ENCODE results near the gene MCU. TPM values are rescaled to one million over a fixed set of nuclear protein-coding genes. Genes with fewer than 3 reads are reported as not detected.

Gene MCU
- total RNA-seq, 2 experiments from 2014 or later, result 17.7 to 19.3 TPM

DNA sequence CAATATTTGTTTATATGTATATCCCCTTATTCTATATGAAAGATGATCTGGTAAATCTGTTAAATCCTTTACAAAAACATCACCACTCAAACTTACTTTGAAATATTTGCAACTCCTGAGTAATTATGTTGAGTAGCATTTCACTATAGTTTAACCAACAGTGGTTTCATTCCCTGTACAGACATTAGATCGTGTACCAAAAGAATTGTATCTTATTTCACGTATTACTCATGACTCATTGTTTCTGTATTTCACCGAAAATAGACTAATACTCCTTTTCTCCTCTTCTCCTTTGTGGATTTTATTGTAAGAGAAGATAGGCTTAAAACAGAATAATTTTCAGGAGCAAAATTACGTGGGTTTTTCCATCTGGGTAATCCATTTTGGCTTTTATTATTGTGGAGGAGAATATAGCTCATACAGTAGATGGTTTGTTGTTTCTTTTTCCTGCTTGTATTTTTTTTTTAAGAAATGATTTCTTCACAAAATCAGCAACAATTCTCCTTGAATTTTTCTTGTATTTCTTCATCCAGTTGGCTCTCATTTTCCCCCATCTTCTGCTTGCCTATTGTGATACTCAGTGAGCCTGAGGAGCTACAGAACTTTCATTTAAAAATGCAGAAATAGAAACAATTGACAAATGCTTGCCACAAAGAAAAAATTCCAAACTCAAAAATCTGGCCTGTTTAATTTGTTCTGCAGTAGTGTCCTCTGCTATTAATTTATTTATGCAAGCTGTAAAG, 111.0 kb downstream of the MCU start:
- ChIA-PET POLR2A (no interaction called here), CTCF (no interaction called here)
- Mint-ChIP-seq H3K27me3 (no peaks in the 10 kb centered on the region), H3K4me3 (no peak overlapping the region), H3K36me3 (peaks cover 3% of the 10 kb centered on the region), H3K9me3 (no peaks in the 10 kb centered on the region), H3K27ac (no peak overlapping the region), H3K4me1 (ENCODE audit: low read depth) (peaks cover 21% of the 10 kb centered on the region)
- no peak for DNase-seq
- intact Hi-C loops (cut with micrococcal nuclease), result loop anchor here (10.0 kb wide), 1 partner anchor 108 kb away; the partner anchor contains the start of gene MCU

DNA sequence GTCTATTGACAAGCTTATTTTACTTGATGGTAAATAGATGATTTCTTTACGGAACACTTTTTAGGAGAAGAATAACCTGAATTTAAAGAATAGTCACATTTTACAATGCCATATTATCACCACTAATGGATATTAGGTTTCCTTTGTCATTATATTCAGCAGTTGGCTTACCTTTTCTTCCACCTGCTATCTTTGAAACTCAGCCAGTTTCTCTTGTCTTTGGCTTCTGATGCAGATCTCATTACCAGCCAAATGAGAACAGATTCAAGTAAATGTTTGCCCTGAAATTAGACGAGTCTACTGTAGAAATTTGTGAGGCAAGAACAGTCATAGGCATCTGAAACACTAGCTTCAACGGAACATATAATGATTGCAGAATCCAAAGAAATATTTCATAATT, 116.1 kb downstream of the MCU start:
- intact Hi-C loops (cut with micrococcal nuclease), result loop anchor here (10.0 kb wide), 1 partner anchor 113 kb away; the partner anchor contains the start of gene MCU
- Mint-ChIP-seq H3K27me3 (no peaks in the 10 kb centered on the region), H3K4me1 (ENCODE audit: low read depth) (peaks cover under 1% of the 10 kb centered on the region), H3K4me3 (no peak overlapping the region), H3K9me3 (no peaks in the 10 kb centered on the region), H3K36me3 (peaks cover 3% of the 10 kb centered on the region), H3K27ac (no peak overlapping the region)
- ChIA-PET POLR2A (no interaction called here), CTCF (no interaction called here)
- DNase-seq, result no peak

DNA sequence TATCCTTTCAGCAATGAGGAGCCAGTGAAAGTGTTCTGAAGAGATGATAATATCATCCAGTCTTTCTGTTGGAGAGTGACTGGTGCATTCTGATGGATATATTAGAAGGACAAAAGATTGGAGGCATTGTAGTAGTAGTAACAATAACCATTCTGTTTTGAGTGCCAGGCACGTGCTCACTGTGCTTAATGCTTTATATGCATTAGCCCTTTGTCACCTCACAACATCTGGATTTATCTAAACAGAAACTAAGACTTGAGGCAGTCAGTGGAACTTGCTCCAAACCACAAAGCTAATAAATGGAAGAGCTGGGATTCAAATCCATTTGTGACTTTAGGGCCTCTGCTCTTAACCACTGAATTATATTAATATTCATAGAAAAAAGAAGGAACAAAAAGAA, 117.1 kb downstream of the MCU start:
- intact Hi-C loops (cut with micrococcal nuclease), result loop anchor here (10.0 kb wide), 1 partner anchor 114 kb away; the partner anchor contains the start of gene MCU
- no peak for DNase-seq
- no peaks in the 10 kb centered on the region for H3K27me3 Mint-ChIP-seq
- no peaks in the 10 kb centered on the region for H3K4me1 Mint-ChIP-seq (ENCODE audit: low read depth)
- H3K9me3 Mint-ChIP-seq, result no peaks in the 10 kb centered on the region
- CTCF ChIA-PET, result interaction anchor here (0.6 kb wide), 1 partner anchor 138 kb away, joined by 3 read pairs; no protein-coding TSS in a partner anchor
- H3K36me3 Mint-ChIP-seq, result peaks cover 3% of the 10 kb centered on the region
- H3K27ac Mint-ChIP-seq, result no peak overlapping the region
- POLR2A ChIA-PET, result no interaction called here
- no peak overlapping the region for H3K4me3 Mint-ChIP-seq

DNA sequence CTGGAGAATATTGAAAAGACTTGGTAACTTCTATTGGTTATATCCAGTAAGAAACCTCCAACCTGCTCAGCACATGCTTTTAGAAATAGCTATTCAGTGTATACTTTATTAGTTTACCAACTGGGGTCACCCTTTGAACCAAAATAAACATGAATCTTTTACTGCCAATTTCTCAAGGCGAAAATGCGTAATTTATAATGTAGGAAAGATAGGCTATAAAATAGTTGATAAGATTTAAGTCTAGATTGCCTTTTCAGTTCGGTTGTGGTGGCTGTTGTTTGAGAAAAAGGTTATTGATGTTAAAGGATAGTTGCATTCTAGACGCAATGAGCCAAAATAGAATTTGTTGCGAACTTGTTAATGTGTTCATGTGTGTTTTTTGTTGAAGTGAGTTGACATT, 119.0 kb downstream of the MCU start:
- Mint-ChIP-seq H3K36me3 (no peaks in the 10 kb centered on the region), H3K4me3 (no peak overlapping the region), H3K27me3 (no peaks in the 10 kb centered on the region), H3K9me3 (no peaks in the 10 kb centered on the region), H3K27ac (no peak overlapping the region), H3K4me1 (ENCODE audit: low read depth) (no peaks in the 10 kb centered on the region)
- POLR2A ChIA-PET, result no interaction called here
- CTCF ChIA-PET, result no interaction called here
- intact Hi-C loops (cut with micrococcal nuclease), result no loop called here
- no peak for DNase-seq

DNA sequence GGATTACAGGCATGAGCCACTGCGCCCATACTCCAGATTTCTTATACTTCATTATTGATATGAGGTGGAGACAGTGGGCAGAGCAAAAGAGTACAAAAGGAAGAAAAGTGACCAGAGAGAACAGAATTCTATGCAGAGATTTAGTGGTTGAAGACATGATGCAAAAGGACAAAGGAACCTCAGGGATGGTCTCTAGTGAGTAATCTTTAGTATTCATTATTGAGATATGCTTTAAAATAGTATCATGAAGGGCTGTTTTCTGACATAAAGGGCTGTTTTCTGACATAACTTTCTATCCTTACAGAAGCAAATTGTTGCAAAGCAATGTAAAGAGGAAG, 120.4 kb downstream of the MCU start:
- intact Hi-C loops (cut with micrococcal nuclease), result no loop called here
- Mint-ChIP-seq H3K27ac (no peak overlapping the region), H3K36me3 (no peaks in the 10 kb centered on the region), H3K9me3 (no peaks in the 10 kb centered on the region), H3K27me3 (no peaks in the 10 kb centered on the region), H3K4me3 (no peak overlapping the region), H3K4me1 (ENCODE audit: low read depth) (peaks cover under 1% of the 10 kb centered on the region)
- POLR2A ChIA-PET, result no interaction called here
- DNase-seq, result no peak
- CTCF ChIA-PET, result no interaction called here

DNA sequence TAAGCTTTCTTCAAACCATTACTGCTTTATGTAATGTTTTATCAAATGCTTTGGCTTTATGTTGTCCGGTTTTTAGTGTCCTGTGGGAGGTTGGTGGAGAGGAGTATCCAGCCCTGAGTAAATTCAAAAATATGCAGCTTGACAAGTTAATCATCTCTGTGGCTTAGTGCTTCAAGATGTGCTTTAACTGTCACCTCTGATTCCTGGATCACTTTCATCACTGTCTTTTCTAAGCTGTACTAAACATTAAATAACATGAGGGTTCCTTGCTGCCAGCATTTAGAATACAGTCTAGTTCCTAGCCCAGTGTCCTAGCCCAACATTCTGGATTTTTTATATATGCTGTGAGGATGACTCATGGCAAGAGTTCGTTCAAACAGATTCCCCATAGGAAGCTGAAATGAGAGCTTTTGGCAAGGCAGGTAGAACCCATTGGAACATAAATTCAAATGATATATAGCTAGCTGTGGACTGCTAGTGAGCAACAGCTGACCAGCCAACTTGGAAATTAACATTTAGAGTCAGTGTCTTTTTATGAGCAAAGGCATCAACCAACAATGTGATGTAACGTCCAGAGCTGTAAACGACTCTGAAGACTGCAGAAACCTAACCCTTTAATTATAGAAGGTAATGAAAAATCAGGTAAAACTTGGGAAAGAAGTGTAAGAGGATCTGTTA, 120.9 kb downstream of the MCU start:
- intact Hi-C loops (cut with micrococcal nuclease), result no loop called here
- no peak for DNase-seq
- no peak overlapping the region for H3K27ac Mint-ChIP-seq
- no peak overlapping the region for H3K4me3 Mint-ChIP-seq
- no peaks in the 10 kb centered on the region for H3K9me3 Mint-ChIP-seq
- H3K4me1 Mint-ChIP-seq (ENCODE audit: low read depth), result peaks cover 4% of the 10 kb centered on the region
- ChIA-PET POLR2A (no interaction called here), CTCF (interaction anchor here (0.7 kb wide), 1 partner anchor 252 kb away, joined by 3 read pairs; no protein-coding TSS in a partner anchor)
- H3K36me3 Mint-ChIP-seq, result no peaks in the 10 kb centered on the region
- no peaks in the 10 kb centered on the region for H3K27me3 Mint-ChIP-seq

DNA sequence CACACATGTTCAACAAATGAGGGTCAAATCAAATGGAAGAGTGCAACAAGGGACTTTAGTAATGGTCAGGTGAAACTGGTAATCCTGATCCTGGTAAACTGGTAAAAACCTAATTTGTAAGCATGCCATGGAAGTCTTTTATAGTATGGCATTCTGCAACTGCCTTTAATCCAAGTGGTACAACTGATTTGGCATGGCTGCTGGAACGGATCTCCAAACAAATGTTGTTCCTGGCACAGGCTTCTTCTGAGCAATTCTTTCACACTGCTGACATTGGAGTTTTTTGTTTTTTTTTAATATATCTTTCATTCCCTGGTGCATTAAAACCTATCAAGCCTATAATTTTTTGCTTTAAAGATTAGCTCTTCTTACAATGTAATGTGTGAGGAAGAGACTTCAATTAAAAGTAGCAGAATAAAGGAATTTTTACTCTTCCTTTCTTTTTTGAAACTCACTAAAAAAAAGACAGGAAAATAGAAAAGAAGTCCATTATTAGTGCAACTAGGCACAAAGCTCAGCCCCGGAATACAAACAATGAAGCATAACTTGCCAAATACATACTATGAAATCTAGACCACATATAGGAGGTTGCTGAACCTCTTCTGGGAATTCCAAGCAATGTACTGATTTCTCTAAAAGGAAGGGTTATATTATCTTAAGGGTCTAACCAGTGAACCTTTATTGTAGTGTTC, 122.3 kb downstream of the MCU start:
- DNase-seq, result no peak
- Mint-ChIP-seq H3K27me3 (no peaks in the 10 kb centered on the region), H3K9me3 (no peaks in the 10 kb centered on the region), H3K27ac (no peak overlapping the region), H3K4me1 (ENCODE audit: low read depth) (peaks cover 12% of the 10 kb centered on the region), H3K36me3 (no peaks in the 10 kb centered on the region), H3K4me3 (no peak overlapping the region)
- ChIA-PET POLR2A (no interaction called here), CTCF (no interaction called here)
- intact Hi-C loops (cut with micrococcal nuclease), result no loop called here

DNA sequence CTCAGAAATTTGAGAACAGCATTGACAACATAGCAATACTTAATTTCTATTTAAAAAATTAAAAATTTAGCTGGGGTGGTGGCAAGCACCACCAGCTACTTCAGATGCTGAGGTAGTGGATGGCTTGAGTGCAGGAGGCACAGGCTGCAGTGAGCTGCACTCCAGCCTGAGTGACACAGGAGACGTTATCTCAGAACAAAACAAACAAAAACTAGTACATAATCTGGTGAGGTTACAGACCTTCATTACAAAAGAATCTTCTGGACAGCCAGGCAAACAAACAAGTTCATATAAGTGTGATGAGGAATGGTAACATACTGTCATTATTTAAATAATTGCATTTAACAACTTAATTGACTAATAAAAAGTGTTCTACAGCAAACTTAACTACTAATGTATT, 124.6 kb downstream of the MCU start:
- intact Hi-C loops (cut with micrococcal nuclease), result no loop called here
- H3K27ac Mint-ChIP-seq, result no peak overlapping the region
- H3K4me3 Mint-ChIP-seq, result no peak overlapping the region
- no peak for DNase-seq
- no peaks in the 10 kb centered on the region for H3K36me3 Mint-ChIP-seq
- ChIA-PET CTCF (interaction anchor here (1.2 kb wide), 1 partner anchor 87 kb away, joined by 3 read pairs; no protein-coding TSS in a partner anchor), POLR2A (no interaction called here)
- H3K27me3 Mint-ChIP-seq, result no peaks in the 10 kb centered on the region
- H3K4me1 Mint-ChIP-seq (ENCODE audit: low read depth), result peaks cover 12% of the 10 kb centered on the region
- no peaks in the 10 kb centered on the region for H3K9me3 Mint-ChIP-seq

DNA sequence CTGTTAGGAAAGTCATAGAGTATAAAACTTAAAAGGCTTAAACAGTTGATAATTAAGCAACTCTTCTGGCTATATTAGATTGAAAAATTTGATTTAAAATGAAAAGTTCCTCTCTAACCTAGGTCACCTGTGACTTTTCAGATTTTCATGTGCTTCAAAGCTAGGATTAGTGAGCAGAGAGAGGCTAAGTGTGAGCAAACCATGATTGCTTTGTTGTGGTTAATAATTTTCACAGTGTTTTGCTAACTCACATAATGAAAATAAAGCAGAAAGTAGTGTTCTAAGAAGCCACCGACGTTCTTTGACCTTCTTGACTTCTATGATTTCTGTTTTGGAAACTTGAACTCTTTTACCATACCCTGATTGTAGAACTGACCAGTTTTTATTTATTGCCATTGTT, 126.1 kb downstream of the MCU start:
- Mint-ChIP-seq H3K27ac (no peak overlapping the region), H3K4me1 (ENCODE audit: low read depth) (peaks cover 12% of the 10 kb centered on the region), H3K36me3 (no peaks in the 10 kb centered on the region), H3K27me3 (no peaks in the 10 kb centered on the region), H3K4me3 (no peak overlapping the region), H3K9me3 (peaks cover 6% of the 10 kb centered on the region)
- CTCF ChIA-PET, result no interaction called here
- intact Hi-C loops (cut with micrococcal nuclease), result no loop called here
- DNase-seq, result no peak
- POLR2A ChIA-PET, result interaction anchor here (0.5 kb wide), 1 partner anchor 1175 kb away, joined by 4 read pairs; no protein-coding TSS in a partner anchor

DNA sequence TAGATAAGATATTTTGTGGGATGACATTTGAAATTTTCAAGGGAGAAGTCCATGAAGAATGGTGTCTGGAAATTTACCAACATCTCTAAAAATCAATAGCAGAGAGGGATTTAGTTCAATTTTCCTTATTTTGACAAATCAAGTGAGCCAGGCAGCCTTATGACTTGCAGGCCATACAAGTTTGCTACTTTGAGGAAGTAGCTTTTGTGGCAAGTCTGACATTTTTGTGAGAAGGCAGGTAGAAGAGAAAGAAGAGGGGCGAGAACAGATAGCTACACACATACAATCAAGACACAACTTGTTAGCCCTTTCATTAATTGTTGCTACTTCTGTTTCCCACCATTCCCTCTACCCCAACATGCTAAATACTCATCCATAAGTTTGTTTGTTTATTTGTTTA, 127.1 kb downstream of the MCU start:
- ChIA-PET CTCF (no interaction called here), POLR2A (interaction anchor here (0.6 kb wide), 1 partner anchor 14 kb away, joined by 3 read pairs; no protein-coding TSS in a partner anchor)
- Mint-ChIP-seq H3K9me3 (peaks cover 6% of the 10 kb centered on the region), H3K4me1 (ENCODE audit: low read depth) (peaks cover 12% of the 10 kb centered on the region), H3K27me3 (no peaks in the 10 kb centered on the region), H3K27ac (no peak overlapping the region), H3K36me3 (no peaks in the 10 kb centered on the region), H3K4me3 (no peak overlapping the region)
- intact Hi-C loops (cut with micrococcal nuclease), result no loop called here
- DNase-seq, result no peak

DNA sequence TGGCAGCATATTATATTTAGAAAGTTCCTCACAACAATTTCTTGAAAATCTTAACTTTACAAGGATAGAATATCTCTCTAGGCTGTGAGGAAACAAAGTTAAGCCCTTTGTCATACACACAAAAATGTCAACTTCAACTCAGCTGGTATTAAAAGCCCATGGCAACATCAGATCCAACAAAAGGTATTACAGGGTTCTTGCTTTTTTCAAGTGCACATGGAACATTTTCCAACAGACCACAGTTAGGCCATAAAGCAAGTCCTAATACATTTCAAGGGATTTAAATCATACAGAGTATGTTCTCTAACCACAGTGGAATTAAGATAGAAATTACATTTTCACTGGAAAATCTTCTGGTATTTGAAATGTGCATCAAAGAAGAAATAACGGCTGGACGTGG, 129.7 kb downstream of the MCU start:
- no peak overlapping the region for H3K27ac Mint-ChIP-seq
- no peak for DNase-seq
- H3K9me3 Mint-ChIP-seq, result peaks cover 6% of the 10 kb centered on the region
- no peaks in the 10 kb centered on the region for H3K27me3 Mint-ChIP-seq
- intact Hi-C loops (cut with micrococcal nuclease), result no loop called here
- peaks cover 12% of the 10 kb centered on the region for H3K4me1 Mint-ChIP-seq (ENCODE audit: low read depth)
- no peak overlapping the region for H3K4me3 Mint-ChIP-seq
- H3K36me3 Mint-ChIP-seq, result no peaks in the 10 kb centered on the region
- ChIA-PET POLR2A (no interaction called here), CTCF (no interaction called here)

DNA sequence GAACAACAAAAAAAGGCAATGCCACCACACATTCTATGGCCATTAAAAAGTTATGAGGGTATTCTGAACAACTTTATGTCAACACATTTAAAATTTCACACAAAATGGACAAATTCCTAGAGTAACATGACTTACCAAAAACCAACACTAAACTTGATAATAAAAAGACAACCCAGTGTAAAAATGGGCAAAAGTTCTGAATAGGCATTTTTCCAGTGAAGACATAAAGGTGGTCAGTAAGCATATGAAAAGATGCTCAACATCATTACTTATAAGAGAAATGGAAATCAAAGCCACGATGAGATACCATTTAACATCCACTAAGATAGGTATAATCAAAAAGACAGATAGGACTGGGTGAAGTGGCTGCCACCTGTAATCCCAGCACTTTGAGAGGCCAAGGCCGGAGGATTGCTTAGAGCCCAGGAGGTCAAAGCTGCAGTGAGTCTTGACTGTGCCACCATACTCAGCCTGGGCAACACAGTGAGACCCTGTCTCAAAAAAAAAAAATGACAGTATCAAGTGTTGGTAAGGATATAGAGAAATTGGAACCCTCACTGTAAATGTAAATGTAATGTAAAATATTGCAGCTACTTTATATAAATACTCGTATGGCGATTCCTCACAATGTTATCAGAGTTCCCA, 130.5 kb downstream of the MCU start:
- Mint-ChIP-seq H3K27me3 (no peaks in the 10 kb centered on the region), H3K27ac (no peak overlapping the region), H3K9me3 (peaks cover 6% of the 10 kb centered on the region), H3K4me3 (no peak overlapping the region), H3K4me1 (ENCODE audit: low read depth) (peaks cover 10% of the 10 kb centered on the region), H3K36me3 (no peaks in the 10 kb centered on the region)
- intact Hi-C loops (cut with micrococcal nuclease), result no loop called here
- CTCF ChIA-PET, result interaction anchor here (0.6 to 1.2 kb wide), 2 partner anchors 12 to 212 kb away, joined by 3 to 4 read pairs; no protein-coding TSS in a partner anchor
- no peak for DNase-seq
- POLR2A ChIA-PET, result no interaction called here
